Bronchial epithelial cell (primary cell): ENCODE measurements around the gene WFDC5. TPM values are rescaled to one million over a fixed set of nuclear protein-coding genes. Genes with fewer than 3 reads are reported as not detected.

Experiments used
- DNase-seq: peaks from one replicate; pipeline ENCODE4 v3.0.0-alpha.2; 2010; ENCODE audit warnings: low read depth
- FAIRE-seq: peaks from 2 replicates; lab custom pipeline; 2011; peaks lifted over from hg19 to GRCh38; lab: Jason Lieb, UNC
- H3K27me3 ChIP-seq: 2 replicates; pipeline ENCODE4 v1.5.1; 2011; ENCODE audit warnings: low read length; ENCODE audit not compliant: control insufficient read depth, insufficient read depth
- H3K36me3 ChIP-seq: 2 replicates; pipeline ENCODE4 v1.5.1; 2011; ENCODE audit warnings: low read length; ENCODE audit not compliant: control insufficient read depth, insufficient read depth
- H3K4me3 ChIP-seq: 2 replicates; pipeline ENCODE4 v1.5.1; 2011; ENCODE audit warnings: mild to moderate bottlenecking, low read depth, low read length, control low read depth
- total RNA-seq: library from RNA; depleted of rRNA; stranded (reverse); fragments of >200 nt; gene quantifications from 2 replicates; pipeline ENCODE4 v1.2.1, GENCODE V29; 2014
- TF ChIP-seq, protein P1 (sequence below): IDR thresholded peaks from 2 replicates; pipeline ENCODE4 v1.5.1; 2011; ENCODE audit warnings: mild to moderate bottlenecking, moderate library complexity, low read length, control low read depth, inconsistent platforms; ENCODE audit not compliant: insufficient read depth, severe bottlenecking

WFDC5 gene
- total RNA-seq, 1 donor from 2014 or later: 0.79 TPM

DNA sequence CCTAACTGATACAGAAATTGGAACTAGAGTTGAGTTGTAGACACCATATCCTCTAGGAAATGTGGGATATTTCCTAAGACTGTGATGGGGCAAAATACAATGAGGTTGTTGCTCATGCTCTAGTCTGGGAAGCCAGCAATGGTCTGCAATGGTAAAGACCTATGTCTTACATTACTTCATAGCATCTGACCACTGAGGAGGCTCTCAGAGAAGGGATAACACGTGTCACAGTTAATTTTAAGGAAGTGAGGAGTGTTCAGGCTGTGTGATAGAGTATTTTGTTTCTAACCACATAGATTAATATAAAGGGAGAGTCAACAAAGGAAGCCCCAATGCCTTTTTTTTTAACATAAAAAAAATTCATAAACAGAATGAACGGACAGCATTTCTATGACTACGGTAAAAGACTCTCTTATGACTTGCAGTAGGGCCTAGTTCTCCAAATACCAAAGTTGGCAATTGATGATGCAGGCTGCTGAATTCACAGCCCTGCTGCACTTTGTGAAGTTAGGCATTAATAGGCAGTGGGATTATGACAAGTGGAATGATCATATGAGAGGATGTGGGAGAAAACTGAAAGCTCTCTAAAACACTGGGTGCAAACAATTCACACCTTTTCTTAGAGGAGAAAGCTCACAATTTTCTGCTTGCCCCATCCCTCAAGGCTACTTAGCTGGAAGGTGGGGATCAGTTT lies 27.7 kb downstream of the WFDC5 start:
- TF ChIP-seq, protein P1, sequence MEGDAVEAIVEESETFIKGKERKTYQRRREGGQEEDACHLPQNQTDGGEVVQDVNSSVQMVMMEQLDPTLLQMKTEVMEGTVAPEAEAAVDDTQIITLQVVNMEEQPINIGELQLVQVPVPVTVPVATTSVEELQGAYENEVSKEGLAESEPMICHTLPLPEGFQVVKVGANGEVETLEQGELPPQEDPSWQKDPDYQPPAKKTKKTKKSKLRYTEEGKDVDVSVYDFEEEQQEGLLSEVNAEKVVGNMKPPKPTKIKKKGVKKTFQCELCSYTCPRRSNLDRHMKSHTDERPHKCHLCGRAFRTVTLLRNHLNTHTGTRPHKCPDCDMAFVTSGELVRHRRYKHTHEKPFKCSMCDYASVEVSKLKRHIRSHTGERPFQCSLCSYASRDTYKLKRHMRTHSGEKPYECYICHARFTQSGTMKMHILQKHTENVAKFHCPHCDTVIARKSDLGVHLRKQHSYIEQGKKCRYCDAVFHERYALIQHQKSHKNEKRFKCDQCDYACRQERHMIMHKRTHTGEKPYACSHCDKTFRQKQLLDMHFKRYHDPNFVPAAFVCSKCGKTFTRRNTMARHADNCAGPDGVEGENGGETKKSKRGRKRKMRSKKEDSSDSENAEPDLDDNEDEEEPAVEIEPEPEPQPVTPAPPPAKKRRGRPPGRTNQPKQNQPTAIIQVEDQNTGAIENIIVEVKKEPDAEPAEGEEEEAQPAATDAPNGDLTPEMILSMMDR: no peak
- no peaks in the 10 kb centered on the region for H3K27me3 ChIP-seq
- no peak for FAIRE-seq
- DNase-seq: no peak
- no peaks in the 10 kb centered on the region for H3K36me3 ChIP-seq
- H3K4me3 ChIP-seq: no peak overlapping the region

DNA sequence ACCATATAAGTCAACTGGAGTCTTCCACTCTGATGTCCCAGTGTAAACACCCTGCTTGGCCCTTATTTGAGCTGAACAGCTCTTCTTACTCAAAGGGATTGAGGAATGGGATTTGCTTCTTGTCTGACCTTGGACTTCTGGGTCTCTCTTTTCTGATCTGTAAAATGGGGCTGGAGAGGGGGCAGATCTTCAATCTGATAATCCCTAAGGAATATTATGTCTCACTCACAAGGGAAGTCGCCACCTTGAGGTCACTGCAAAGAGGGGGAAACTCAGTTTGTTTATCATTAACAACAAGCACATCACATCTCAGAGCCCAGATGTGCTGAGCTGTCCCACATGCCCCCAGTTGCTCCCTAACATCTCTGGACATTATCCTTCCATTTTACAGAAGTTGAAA lies 29.1 kb downstream of the WFDC5 start:
- no peak for FAIRE-seq
- no peaks in the 10 kb centered on the region for H3K27me3 ChIP-seq
- H3K4me3 ChIP-seq: no peak overlapping the region
- H3K36me3 ChIP-seq: no peaks in the 10 kb centered on the region
- no peak for DNase-seq
- TF ChIP-seq, protein P1: no peak

- no peak for FAIRE-seq
- H3K4me3 ChIP-seq: no peak overlapping the region
- TF ChIP-seq, protein P1: no peak
- no peak for DNase-seq
- no peaks in the 10 kb centered on the region for H3K27me3 ChIP-seq
- H3K36me3 ChIP-seq: peaks cover under 1% of the 10 kb centered on the region
Observed at GRCh38 chr20:45085289-45085688, 29.7 kb downstream of the WFDC5 start.

DNA sequence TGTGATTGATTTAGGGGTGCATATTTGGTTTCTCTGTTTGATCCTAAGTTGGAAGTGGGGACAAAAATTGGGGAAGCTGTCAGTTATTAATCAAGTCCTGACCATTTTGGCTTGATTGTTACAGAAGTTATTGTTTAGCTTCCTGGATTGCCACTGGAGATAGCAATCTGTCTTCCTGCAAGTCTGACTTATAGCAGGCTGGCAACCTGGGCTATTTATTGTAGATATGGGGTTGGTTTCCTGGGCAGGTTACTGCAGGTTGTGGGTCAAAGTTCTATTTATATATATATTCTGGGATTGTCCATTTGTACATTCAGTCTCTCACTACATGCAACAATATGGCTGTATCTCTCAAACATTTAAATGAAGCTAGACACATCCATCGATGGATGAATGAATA lies 31.8 kb downstream of the WFDC5 start:
- Histone ChIP-seq H3K4me3 (no peak overlapping the region), H3K27me3 (no peaks in the 10 kb centered on the region), H3K36me3 (peaks cover 1% of the 10 kb centered on the region)
- TF ChIP-seq, protein P1: no peak
- no peak for DNase-seq
- FAIRE-seq: no peak

DNA sequence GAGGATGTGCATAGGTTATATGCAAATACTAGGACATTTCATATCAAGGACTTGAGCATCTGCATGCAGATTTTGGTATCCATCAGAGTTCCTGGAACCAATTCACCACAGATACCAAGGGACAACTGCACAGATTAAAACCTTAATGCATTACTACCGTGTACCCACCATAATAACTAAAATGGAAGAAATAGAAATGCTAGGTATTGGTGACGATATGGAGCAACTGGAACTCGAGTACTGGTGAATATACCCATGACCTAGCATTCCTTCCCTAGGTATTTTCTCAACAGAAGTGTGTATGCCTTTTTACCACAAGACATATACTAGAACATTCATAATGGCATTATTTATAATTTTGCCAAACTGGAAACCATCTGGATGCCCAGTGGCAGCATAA lies 32.5 kb downstream of the WFDC5 start:
- H3K36me3 ChIP-seq: peaks cover 1% of the 10 kb centered on the region
- no peak overlapping the region for H3K4me3 ChIP-seq
- FAIRE-seq: no peak
- TF ChIP-seq, protein P1: no peak
- DNase-seq: no peak
- H3K27me3 ChIP-seq: no peaks in the 10 kb centered on the region
